Measurements from ENCODE around the gene TBCA.

DNA sequence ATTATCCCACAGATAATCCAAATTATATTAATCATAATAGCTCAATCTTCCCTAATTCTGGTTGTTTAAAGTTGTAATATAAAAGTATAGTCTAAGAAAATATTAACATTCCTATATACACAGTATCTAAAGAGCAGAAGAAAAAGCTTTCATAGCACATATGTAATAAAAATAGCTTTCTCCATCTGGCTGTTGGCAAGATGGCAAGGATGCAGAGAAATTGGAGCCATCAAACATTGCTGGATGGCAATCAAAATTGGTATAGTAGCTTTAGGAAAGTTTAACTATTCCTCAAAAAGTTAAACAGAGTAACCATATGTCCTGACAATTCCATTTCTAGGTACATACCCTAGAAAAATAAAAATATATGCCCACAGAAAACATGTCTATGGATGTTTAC is 66.8 kb downstream of the TBCA start:
- TF ChIP-seq POLR2A (IDR thresholded peaks at IDR 0.05): no peak
- TF ChIP-seq, protein P1, sequence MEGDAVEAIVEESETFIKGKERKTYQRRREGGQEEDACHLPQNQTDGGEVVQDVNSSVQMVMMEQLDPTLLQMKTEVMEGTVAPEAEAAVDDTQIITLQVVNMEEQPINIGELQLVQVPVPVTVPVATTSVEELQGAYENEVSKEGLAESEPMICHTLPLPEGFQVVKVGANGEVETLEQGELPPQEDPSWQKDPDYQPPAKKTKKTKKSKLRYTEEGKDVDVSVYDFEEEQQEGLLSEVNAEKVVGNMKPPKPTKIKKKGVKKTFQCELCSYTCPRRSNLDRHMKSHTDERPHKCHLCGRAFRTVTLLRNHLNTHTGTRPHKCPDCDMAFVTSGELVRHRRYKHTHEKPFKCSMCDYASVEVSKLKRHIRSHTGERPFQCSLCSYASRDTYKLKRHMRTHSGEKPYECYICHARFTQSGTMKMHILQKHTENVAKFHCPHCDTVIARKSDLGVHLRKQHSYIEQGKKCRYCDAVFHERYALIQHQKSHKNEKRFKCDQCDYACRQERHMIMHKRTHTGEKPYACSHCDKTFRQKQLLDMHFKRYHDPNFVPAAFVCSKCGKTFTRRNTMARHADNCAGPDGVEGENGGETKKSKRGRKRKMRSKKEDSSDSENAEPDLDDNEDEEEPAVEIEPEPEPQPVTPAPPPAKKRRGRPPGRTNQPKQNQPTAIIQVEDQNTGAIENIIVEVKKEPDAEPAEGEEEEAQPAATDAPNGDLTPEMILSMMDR (IDR thresholded peaks at IDR 0.05): no peak

All from Peyer's patch (tissue), 4 donors.